B cell (primary cell): ENCODE results near the gene ZNF496. TPM values are rescaled to one million over a fixed set of nuclear protein-coding genes. Genes with fewer than 3 reads are reported as not detected.

Source experiments
- ATAC-seq: fragments of 200-7000 bp; cut with Tn5 transposase; one replicate; pipeline ENCODE4 v1.10.0; 2021; ENCODE audit warnings: low read depth, mild to moderate bottlenecking, moderate number of reproducible peaks, moderate library complexity
- CTCF ChIA-PET: fragments of 350-600 bp; sonication (Branson Sonifier 250); formaldehyde crosslinking; loops from one replicate; lab custom pipeline; 2021; ENCODE audit warnings: antibody characterized with exemption, inconsistent platforms; lab: Charles Lee
- POLR2A ChIA-PET: fragments of 350-600 bp; sonication (Branson Sonifier 250); formaldehyde crosslinking; loops from one replicate; lab custom pipeline; 2021; ENCODE audit warnings: antibody characterized with exemption; lab: Charles Lee
- DNase-seq: peaks from one replicate; pipeline ENCODE4 v3.0.0; 2013
- H2AFZ ChIP-seq: 2 replicates; pipeline ENCODE4 v1.6.1; 2012; ENCODE audit warnings: mild to moderate bottlenecking, low read depth, low read length; ENCODE audit not compliant: insufficient read depth, poor library complexity, severe bottlenecking
- H3K27ac ChIP-seq, 2 donors: 1 replicate in 1 of 2; 2 replicates in 1 of 2; pipeline ENCODE4 v1.5.1; 2012 to 2013; ENCODE audit warnings: low read length in 2 of 2, mild to moderate bottlenecking in 2 of 2, moderate library complexity in 1 of 2
- H3K27me3 ChIP-seq, 4 experiments: fragments of 200-600 bp in 1 of 4; sonication (generic) in 1 of 4; replicated peaks in 1 of 4; 1 replicate in 2 of 4; 2 replicates in 2 of 4; pipeline versions ENCODE4 v1.6.1 to v1.7.0; 2013 to 2016; ENCODE audit warnings: low read length in 3 of 4, mild to moderate bottlenecking in 2 of 4, mixed read lengths in 1 of 4, moderate library complexity in 1 of 4; ENCODE audit not compliant: insufficient read depth in 4 of 4, control insufficient read depth in 3 of 4; ENCODE audit errors: control extremely low read depth in 1 of 4
- H3K36me3 ChIP-seq, 2 experiments: replicated peaks in 1 of 2; 1 replicate in 1 of 2; 2 replicates in 1 of 2; pipeline versions ENCODE4 v1.6.1 to v1.7.1; 2013; ENCODE audit warnings: low read length in 1 of 2; ENCODE audit not compliant: insufficient read depth in 2 of 2, control insufficient read depth in 1 of 2; ENCODE audit errors: control extremely low read depth in 1 of 2, extremely low read depth in 1 of 2
- H3K4me1 ChIP-seq, 2 donors: fragments of 200-600 bp in 1 of 2; sonication (generic) in 1 of 2; 1 replicate in 1 of 2; 2 replicates in 1 of 2; pipeline versions ENCODE4 v1.5.1 to v1.6.1; 2013 to 2017; ENCODE audit warnings: low read length in 2 of 2; ENCODE audit not compliant: control insufficient read depth in 2 of 2, insufficient read depth in 2 of 2
- H3K4me2 ChIP-seq: replicated peaks from 2 replicates; pipeline ENCODE3; 2012; ENCODE audit warnings: mild to moderate bottlenecking, low read depth, low read length; ENCODE audit not compliant: poor library complexity, severe bottlenecking
- H3K4me3 ChIP-seq, 5 experiments: fragments of 200-600 bp in 1 of 5; sonication (generic) in 1 of 5; 1 replicate in 3 of 5; 2 replicates in 2 of 5; pipeline versions ENCODE4 v1.5.1 to v1.7.0; 2011 to 2016; ENCODE audit warnings: low read length in 4 of 5, mild to moderate bottlenecking in 4 of 5, low read depth in 2 of 5, control low read depth in 1 of 5, moderate library complexity in 1 of 5; ENCODE audit not compliant: insufficient read depth in 1 of 5; ENCODE audit errors: control extremely low read depth in 1 of 5, extremely low read depth in 1 of 5
- H3K79me2 ChIP-seq: fragments of 200-600 bp; sonication (generic); one replicate; pipeline ENCODE4 v1.6.0; 2016; ENCODE audit warnings: low read length; ENCODE audit not compliant: control insufficient read depth, insufficient read depth
- H3K9ac ChIP-seq: fragments of 200-600 bp; sonication (generic); 2 replicates; pipeline ENCODE4 v1.6.1; 2017; ENCODE audit warnings: mild to moderate bottlenecking, low read length, moderate library complexity
- H3K9me3 ChIP-seq, 3 donors: one replicate each; pipeline versions ENCODE4 v1.6.1 to v1.7.1; 2013; ENCODE audit warnings: low read length in 2 of 3; ENCODE audit not compliant: control insufficient read depth in 2 of 3, insufficient read depth in 1 of 3; ENCODE audit errors: control extremely low read depth in 1 of 3
- H4K20me1 ChIP-seq: 2 replicates; pipeline ENCODE4 v1.6.0; 2012; ENCODE audit warnings: mild to moderate bottlenecking, low read length; ENCODE audit not compliant: insufficient read depth, control insufficient read depth, poor library complexity, severe bottlenecking
- H3K27ac Mint-ChIP-seq: one replicate; pipeline ENCODE4 v1.8.0; 2021; ENCODE audit warnings: mixed read lengths
- H3K27me3 Mint-ChIP-seq: one replicate; pipeline ENCODE4 v1.8.0; 2021; ENCODE audit warnings: mixed read lengths
- H3K4me1 Mint-ChIP-seq: one replicate; pipeline ENCODE4 v1.8.0; 2021; ENCODE audit warnings: mixed read lengths
- H3K4me3 Mint-ChIP-seq: one replicate; pipeline ENCODE4 v1.8.0; 2021; ENCODE audit warnings: mixed read lengths
- H3K9me3 Mint-ChIP-seq: one replicate; pipeline ENCODE4 v1.8.0; 2022; ENCODE audit warnings: mixed read lengths; ENCODE audit not compliant: insufficient read depth
- CTCF ChIP-seq: fragments of 200-600 bp; IDR thresholded peaks from one replicate; pipeline ENCODE4 v1.8.0; 2022; ENCODE audit warnings: antibody characterized with exemption, mild to moderate bottlenecking
- EZH2 ChIP-seq: IDR thresholded peaks from 2 replicates; pipeline ENCODE4 v1.6.1; 2012; ENCODE audit warnings: borderline replicate concordance, low read depth, mild to moderate bottlenecking, moderate library complexity, low read length; ENCODE audit not compliant: insufficient read depth, poor library complexity, severe bottlenecking
- WGBS: methylation state at CpG from one replicate; pipeline ENCODE4 v1.1.5; 2013; ENCODE audit warnings: missing lambda C conversion rate; ENCODE audit not compliant: insufficient coverage; 5-methylcytosine and 5-hydroxymethylcytosine counted together
- intact Hi-C: fragments of 100-400 bp; cut with micrococcal nuclease; formaldehyde crosslinking; loops from one replicate; pipeline ENCODE4 v1.10.0; 2022
- polyA plus RNA-seq: library from polyadenylated mRNA; depleted of rRNA; stranded (reverse); fragments of >200 nt; gene quantifications from 2 replicates; pipeline ENCODE4 v1.2.3, GENCODE V29; 2012
- total RNA-seq, 2 donors: library from RNA; stranded (reverse); fragments of 120-200 nt in 1 of 2; gene quantifications; 1 replicate in 1 of 2; 2 replicates in 1 of 2; pipeline versions ENCODE4 v1.2.3 to v1.2.4, GENCODE V29; 2013 to 2022

ZNF496 gene
- total and polyA plus RNA-seq, 2 donors (not counting 1 experiment from before 2014, with no cell fraction given) = 9.9 to 22.6 TPM

GRCh38 chr1:247358920-247359319 lies 27.3 kb upstream of the ZNF496 start:
- no peak for DNase-seq
- no CpG with 5 or more reads among the region's 5 CpGs for WGBS
- Mint-ChIP-seq H3K4me1 (peaks cover 11% of the 10 kb centered on the region), H3K27ac (no peak overlapping the region), H3K4me3 (no peak overlapping the region), H3K9me3 (no peaks in the 10 kb centered on the region), H3K27me3 (peaks cover 50% of the 10 kb centered on the region)
- no peak for ATAC-seq
- peaks cover 0 to 8% (median 1%) of the 10 kb centered on the region in 4 experiments for H3K27me3 ChIP-seq
- H3K27ac ChIP-seq = no peak overlapping the region
- no peaks in the 10 kb centered on the region for H3K4me1 ChIP-seq
- no peak overlapping the region for H3K4me2 ChIP-seq
- H3K4me3 ChIP-seq = no peak overlapping the region
- ChIA-PET CTCF (no interaction called here), POLR2A (interaction anchor here (0.6 kb wide), 1 partner anchor 31 kb away, joined by 4 read pairs; no protein-coding TSS in a partner anchor)
- no peak overlapping the region for H2AFZ ChIP-seq
- no peaks in the 10 kb centered on the region for H3K79me2 ChIP-seq
- H3K36me3 ChIP-seq = no peaks in the 10 kb centered on the region
- intact Hi-C loops = no loop called here
- no peaks in the 10 kb centered on the region for H3K9me3 ChIP-seq
- H3K9ac ChIP-seq = no peak overlapping the region
- TF ChIP-seq EZH2 (no peak), CTCF (no peak)
- H4K20me1 ChIP-seq = no peaks in the 10 kb centered on the region

GRCh38 chr1:247357781-247358211 lies 26.1 kb upstream of the ZNF496 start:
- CTCF ChIA-PET = interaction anchor here (0.6 to 1.2 kb wide), 2 partner anchors 11 to 15 kb away, joined by 6 to 8 read pairs; no protein-coding TSS in a partner anchor

More at GRCh38 chr1:247357781-247358211, 26.1 kb upstream of the ZNF496 start:
- Histone ChIP-seq H3K9ac (no peak overlapping the region), H3K9me3 (peaks cover 0 to 5% (median 0%) of the 10 kb centered on the region in 3 donors), H3K4me2 (no peak overlapping the region), H3K79me2 (no peaks in the 10 kb centered on the region), H3K36me3 (no peaks in the 10 kb centered on the region), H2AFZ (no peak overlapping the region), H3K4me3 (no peak overlapping the region), H3K4me1 (no peaks in the 10 kb centered on the region), H4K20me1 (no peaks in the 10 kb centered on the region), H3K27me3 (peaks cover 0 to 8% (median 1%) of the 10 kb centered on the region in 4 experiments), H3K27ac (no peak overlapping the region)
- TF ChIP-seq CTCF (no peak), EZH2 (no peak)
- Mint-ChIP-seq H3K9me3 (no peaks in the 10 kb centered on the region), H3K4me3 (no peak overlapping the region), H3K4me1 (peaks cover 11% of the 10 kb centered on the region), H3K27me3 (peaks cover 47% of the 10 kb centered on the region), H3K27ac (no peak overlapping the region)
- POLR2A ChIA-PET = no interaction called here
- DNase-seq (no peak), ATAC-seq (peak; percentile 68)
- 78% methylated on average over 5 of the region's 6 CpGs for WGBS
- intact Hi-C loops = no loop called here
